ENCODE results near the gene HSD17B10.

Gene HSD17B10

GRCh38 chrX:53435997-53436396, 1.8 kb upstream of the HSD17B10 start:
- H3K9me3 Mint-ChIP-seq: peaks cover 69% of the 10 kb centered on the region
- H3K36me3 Mint-ChIP-seq (ENCODE audit: low read depth): peaks cover 7% of the 10 kb centered on the region
- H3K4me1 Mint-ChIP-seq: peaks cover 19% of the 10 kb centered on the region
- no peak overlapping the region for H3K27ac Mint-ChIP-seq
- DNase-seq: peak; percentile 61
- no peak overlapping the region for H3K4me3 Mint-ChIP-seq
- peak; percentile 65 for TF ChIP-seq CTCF (IDR thresholded peaks at IDR 0.05)
- peaks cover 40% of the 10 kb centered on the region for H3K27me3 Mint-ChIP-seq (ENCODE audit: low read depth, poor library complexity)

DNA sequence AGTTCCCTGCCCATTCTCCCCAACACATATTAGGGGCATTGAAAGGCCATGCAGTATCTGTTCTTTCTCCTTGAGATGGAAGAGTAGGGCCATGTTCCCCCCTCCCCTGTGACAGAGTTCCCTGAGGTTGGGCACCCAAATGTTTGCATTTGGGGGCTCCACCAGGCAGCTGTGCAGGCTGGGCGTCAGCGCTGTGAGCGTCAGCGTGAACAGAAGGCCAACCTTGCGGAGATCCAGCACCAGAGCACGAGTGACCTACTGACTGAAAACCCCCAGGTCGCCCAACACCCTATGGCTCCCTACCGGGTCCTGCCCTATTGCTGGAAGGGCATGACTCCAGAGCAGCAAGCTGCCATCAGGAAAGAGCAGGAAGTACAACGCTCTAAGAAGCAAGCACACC, 3.9 kb downstream of the HSD17B10 start:
- peaks cover 7% of the 10 kb centered on the region for H3K36me3 Mint-ChIP-seq (ENCODE audit: low read depth)
- H3K27ac Mint-ChIP-seq: no peak overlapping the region
- DNase-seq: no peak
- H3K4me3 Mint-ChIP-seq: no peak overlapping the region
- no peaks in the 10 kb centered on the region for H3K27me3 Mint-ChIP-seq (ENCODE audit: low read depth, poor library complexity)
- peaks cover 74% of the 10 kb centered on the region for H3K9me3 Mint-ChIP-seq
- TF ChIP-seq CTCF (IDR thresholded peaks at IDR 0.05): no peak
- peaks cover 9% of the 10 kb centered on the region for H3K4me1 Mint-ChIP-seq

DNA sequence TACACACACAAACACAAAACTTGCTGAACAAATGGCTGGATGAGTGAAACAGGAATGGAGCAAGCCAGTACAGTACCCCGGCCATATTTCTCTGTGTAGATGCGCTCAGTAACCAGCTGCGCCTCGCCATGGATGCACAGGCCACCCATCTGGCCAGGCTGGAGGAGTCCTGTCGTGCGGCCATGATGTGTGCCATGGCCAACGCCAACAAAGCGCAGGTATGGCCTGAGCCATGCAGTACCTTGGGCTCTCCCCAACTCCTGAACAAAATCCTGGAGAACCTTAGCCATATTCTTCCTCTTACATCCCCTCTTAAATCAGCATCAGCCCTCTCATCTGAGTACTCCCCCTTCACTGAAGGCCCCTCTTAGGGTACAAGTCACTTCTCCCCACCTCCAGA, 4.4 kb downstream of the HSD17B10 start:
- H3K27ac Mint-ChIP-seq: no peak overlapping the region
- H3K4me1 Mint-ChIP-seq: peaks cover 4% of the 10 kb centered on the region
- peaks cover 76% of the 10 kb centered on the region for H3K9me3 Mint-ChIP-seq
- H3K27me3 Mint-ChIP-seq (ENCODE audit: low read depth, poor library complexity): no peaks in the 10 kb centered on the region
- no peak for TF ChIP-seq CTCF (IDR thresholded peaks at IDR 0.05)
- peaks cover 7% of the 10 kb centered on the region for H3K36me3 Mint-ChIP-seq (ENCODE audit: low read depth)
- DNase-seq: no peak
- H3K4me3 Mint-ChIP-seq: no peak overlapping the region

DNA sequence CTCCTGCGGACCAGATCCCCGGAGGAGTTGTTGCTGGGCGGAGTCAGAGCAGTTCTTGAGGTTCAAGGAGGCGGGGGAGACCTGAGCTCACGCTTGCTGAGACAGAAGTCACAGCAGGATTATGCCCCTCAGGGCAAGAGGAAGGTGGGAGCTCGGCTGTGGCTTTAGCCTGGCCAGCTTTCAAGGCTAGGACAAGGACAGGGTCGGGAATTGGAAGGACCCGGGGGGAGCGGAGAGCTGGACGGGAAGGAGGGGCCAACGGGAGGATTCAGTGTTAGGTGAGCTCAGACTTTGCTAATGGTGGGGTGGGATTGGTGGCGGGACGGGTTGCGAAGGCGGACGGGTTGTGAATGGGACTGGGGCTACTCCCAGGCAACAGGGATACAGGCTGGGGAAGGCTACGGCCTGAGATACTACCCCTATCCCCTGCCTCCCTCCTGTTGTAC, 11.3 kb downstream of the HSD17B10 start, which contains the start of gene RIBC1:
Gene RIBC1, plus strand, starts transcription at position 13 of the 446 bp plus-strand sequence. CDS start 3,404 bp downstream, outside the sequence.
- peak within 1 kb of the TSS; percentile 100 for H3K27ac Mint-ChIP-seq
- H3K4me3 Mint-ChIP-seq: peak within 1 kb of the TSS; percentile 98
- TF ChIP-seq CTCF (IDR thresholded peaks at IDR 0.05): no peak
- no peak for DNase-seq
- peaks cover 5% of the 10 kb centered on the region for H3K36me3 Mint-ChIP-seq (ENCODE audit: low read depth)
- no peaks in the 10 kb centered on the region for H3K27me3 Mint-ChIP-seq (ENCODE audit: low read depth, poor library complexity)
- H3K4me1 Mint-ChIP-seq: peaks cover 29% of the 10 kb centered on the region
- peaks cover 62% of the 10 kb centered on the region for H3K9me3 Mint-ChIP-seq

GRCh38 chrX:53422086-53422860, 11.9 kb downstream of the HSD17B10 start, which contains the start of gene SMC1A:
Gene SMC1A (minus strand): TSS chrX:53422654. CDS start chrX:53422600, 54 bp downstream.
- Mint-ChIP-seq H3K9me3 (peaks cover 63% of the 10 kb centered on the region), H3K27me3 (ENCODE audit: low read depth, poor library complexity) (no peaks in the 10 kb centered on the region), H3K4me1 (peaks cover 29% of the 10 kb centered on the region), H3K36me3 (ENCODE audit: low read depth) (peaks cover 11% of the 10 kb centered on the region), H3K27ac (peak within 1 kb of the TSS; percentile 100), H3K4me3 (peak within 1 kb of the TSS; percentile 98)
- peak; percentile 94 for DNase-seq
- no peak for TF ChIP-seq CTCF (IDR thresholded peaks at IDR 0.05)

DNA sequence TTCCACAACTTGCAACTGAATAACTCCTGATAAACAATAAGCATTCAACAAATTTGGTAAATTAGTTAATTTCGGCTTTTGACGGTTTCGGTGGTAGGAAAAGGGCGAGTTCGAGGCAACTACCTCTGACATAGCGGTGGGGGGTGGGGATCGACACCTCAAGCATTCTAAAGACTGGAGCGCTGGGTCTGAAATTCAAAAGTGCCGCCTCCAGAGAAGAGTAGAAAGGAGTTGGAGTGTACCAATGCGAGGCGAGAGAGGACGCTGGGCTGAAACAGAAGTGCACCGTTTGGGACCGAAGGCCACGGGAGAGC, 12.4 kb downstream of the HSD17B10 start:
- Mint-ChIP-seq H3K9me3 (peaks cover 61% of the 10 kb centered on the region), H3K4me1 (peaks cover 29% of the 10 kb centered on the region), H3K27ac (peak overlapping the region; percentile 100), H3K36me3 (ENCODE audit: low read depth) (peaks cover 12% of the 10 kb centered on the region), H3K4me3 (peak overlapping the region; percentile 98), H3K27me3 (ENCODE audit: low read depth, poor library complexity) (no peaks in the 10 kb centered on the region)
- no peak for TF ChIP-seq CTCF (IDR thresholded peaks at IDR 0.05)
- no peak for DNase-seq
